HG03520 (cell line): ENCODE data around the gene TMEM183A.

Experiments used
- ATAC-seq: cut with Tn5 transposase; IDR thresholded peaks from one replicate; pipeline ENCODE4 v1.9.1; 2021; ENCODE audit warnings: mild to moderate bottlenecking, moderate library complexity; ENCODE audit not compliant: unreplicated experiment

TMEM183A gene

GRCh38 chr1:203028067-203028783 lies 21.1 kb downstream of the TMEM183A start:
- no peak for ATAC-seq

GRCh38 chr1:203028784-203029553 lies 21.8 kb downstream of the TMEM183A start:
- ATAC-seq: no peak

GRCh38 chr1:203031467-203031866 lies 24.3 kb downstream of the TMEM183A start:
- no peak for ATAC-seq

GRCh38 chr1:203033287-203033686 lies 26.1 kb downstream of the TMEM183A start:
- no peak for ATAC-seq

- no peak for ATAC-seq
These were observed 26.7 kb downstream of the TMEM183A start for GRCh38 chr1:203033917-203034316.

GRCh38 chr1:203034422-203035110 lies 27.4 kb downstream of the TMEM183A start:
- no peak for ATAC-seq

GRCh38 chr1:203035111-203036000 lies 28.2 kb downstream of the TMEM183A start:
- ATAC-seq: no peak

GRCh38 chr1:203036135-203036534 lies 29.0 kb downstream of the TMEM183A start:
- ATAC-seq: no peak

- no peak for ATAC-seq
These were observed 29.4 kb downstream of the TMEM183A start for GRCh38 chr1:203036537-203036936.

GRCh38 chr1:203037509-203038190 lies 30.5 kb downstream of the TMEM183A start:
- no peak for ATAC-seq

- no peak for ATAC-seq
These were observed 31.1 kb downstream of the TMEM183A start for GRCh38 chr1:203038217-203038741.

GRCh38 chr1:203038891-203039608 lies 31.9 kb downstream of the TMEM183A start:
- no peak for ATAC-seq

- ATAC-seq: no peak
These were observed 32.7 kb downstream of the TMEM183A start for GRCh38 chr1:203039609-203040512.

- no peak for ATAC-seq
These were observed 33.5 kb downstream of the TMEM183A start for GRCh38 chr1:203040513-203041275.

- no peak for ATAC-seq
These were observed 34.3 kb downstream of the TMEM183A start for GRCh38 chr1:203041351-203041932.

GRCh38 chr1:203043830-203044545 lies 36.8 kb downstream of the TMEM183A start:
- no peak for ATAC-seq
